Cardiac muscle cell (in vitro differentiated cells and primary cell): ENCODE data around the gene ANKUB1. TPM values are rescaled to one million over a fixed set of nuclear protein-coding genes. Genes with fewer than 3 reads are reported as not detected.

Source experiments
- DNase-seq, 2 donors: peaks; one replicate each; pipeline versions ENCODE4 v3.0.0 to v3.0.0-alpha.2; 2010 to 2017; ENCODE audit warnings: low read depth in 1 of 2, low spot score in 1 of 2
- H3K27ac ChIP-seq: fragments of 200-600 bp; sonication (generic); 2 replicates; pipeline ENCODE4 v1.5.1; 2016
- H3K27me3 ChIP-seq: fragments of 200-600 bp; sonication (generic); 2 replicates; pipeline ENCODE4 v1.6.0; 2016; ENCODE audit warnings: control low read depth
- H3K36me3 ChIP-seq: fragments of 200-600 bp; sonication (generic); 2 replicates; pipeline ENCODE4 v1.5.1; 2016; ENCODE audit warnings: control low read depth
- H3K4me1 ChIP-seq: fragments of 200-600 bp; sonication (generic); 2 replicates; pipeline ENCODE4 v1.8.1; 2017; ENCODE audit warnings: low read depth, mild to moderate bottlenecking, mixed run types
- H3K4me3 ChIP-seq: fragments of 200-600 bp; sonication (generic); 2 replicates; pipeline ENCODE4 v1.5.1; 2016; ENCODE audit warnings: mild to moderate bottlenecking
- H3K9me3 ChIP-seq: fragments of 200-600 bp; sonication (generic); 2 replicates; pipeline ENCODE4 v1.5.1; 2017; ENCODE audit warnings: low read depth, mild to moderate bottlenecking, control low read depth
- CTCF ChIP-seq: IDR thresholded peaks from 2 replicates; pipeline ENCODE4 v1.5.1; 2012; ENCODE audit warnings: low read depth, mild to moderate bottlenecking, low read length
- polyA plus RNA-seq: library from polyadenylated mRNA; unstranded; fragments of >200 nt; fragmentation: Nextera tagmentation; extraction: Ambion mirVana; gene quantifications from 2 replicates; pipeline ENCODE4 v1.2.1, GENCODE V29; 2016
- total RNA-seq: library from RNA; depleted of rRNA; stranded (reverse); fragments of >200 nt; gene quantifications from 2 replicates; pipeline ENCODE4 v1.2.3, GENCODE V29; 2016

The ANKUB1 gene
- total and polyA plus RNA-seq, 2 experiments from 2014 or later, result not detected

DNA sequence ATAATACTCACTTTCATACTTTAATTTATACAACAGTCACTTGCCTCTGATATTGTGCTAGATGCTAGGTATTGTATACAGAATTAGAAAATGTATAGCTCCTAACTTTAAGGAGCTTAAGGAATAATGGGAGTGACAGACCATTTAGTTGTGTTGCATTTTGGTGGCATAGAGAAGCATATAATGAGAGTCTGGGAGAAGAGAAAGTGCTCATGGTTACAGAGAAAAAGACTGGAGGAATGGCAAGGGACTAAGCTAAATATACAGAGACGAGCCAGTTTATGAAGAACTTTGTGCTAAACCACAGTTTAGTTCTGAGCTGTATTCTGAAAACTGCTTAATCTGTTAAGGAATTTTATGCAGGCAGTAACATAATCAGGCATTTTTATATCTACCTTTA is 27.1 kb upstream of the ANKUB1 start:
- Histone ChIP-seq H3K9me3 (no peaks in the 10 kb centered on the region), H3K27me3 (no peaks in the 10 kb centered on the region), H3K4me1 (peaks cover 5% of the 10 kb centered on the region), H3K27ac (no peak overlapping the region), H3K36me3 (no peaks in the 10 kb centered on the region), H3K4me3 (no peak overlapping the region)
- DNase-seq, result no peak
- TF ChIP-seq CTCF, result no peak

DNA sequence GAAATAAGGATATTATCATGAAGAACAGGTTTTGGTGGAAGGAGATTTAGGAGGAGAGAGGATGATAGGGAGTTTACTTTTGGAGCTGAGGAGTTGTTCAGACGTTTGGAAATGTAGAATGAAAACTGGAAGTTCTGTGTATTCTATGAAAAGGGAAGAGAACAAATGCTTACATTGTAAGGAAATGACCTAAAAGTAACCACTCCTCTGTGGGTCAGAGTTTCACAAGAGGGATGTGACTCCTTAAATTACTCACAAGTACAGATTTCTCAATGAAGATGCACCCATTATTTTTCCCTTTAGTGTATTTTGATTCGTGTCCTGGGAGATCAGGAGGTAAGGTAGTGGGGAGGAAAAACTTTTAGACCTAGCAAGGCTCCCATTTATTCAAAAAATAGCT is 24.6 kb upstream of the ANKUB1 start:
- Histone ChIP-seq H3K36me3 (no peaks in the 10 kb centered on the region), H3K4me3 (no peak overlapping the region), H3K9me3 (no peaks in the 10 kb centered on the region), H3K27ac (no peak overlapping the region), H3K27me3 (no peaks in the 10 kb centered on the region), H3K4me1 (peaks cover 9% of the 10 kb centered on the region)
- peak in 1 of 2 donors; percentile 80 for DNase-seq
- TF ChIP-seq CTCF, result no peak

DNA sequence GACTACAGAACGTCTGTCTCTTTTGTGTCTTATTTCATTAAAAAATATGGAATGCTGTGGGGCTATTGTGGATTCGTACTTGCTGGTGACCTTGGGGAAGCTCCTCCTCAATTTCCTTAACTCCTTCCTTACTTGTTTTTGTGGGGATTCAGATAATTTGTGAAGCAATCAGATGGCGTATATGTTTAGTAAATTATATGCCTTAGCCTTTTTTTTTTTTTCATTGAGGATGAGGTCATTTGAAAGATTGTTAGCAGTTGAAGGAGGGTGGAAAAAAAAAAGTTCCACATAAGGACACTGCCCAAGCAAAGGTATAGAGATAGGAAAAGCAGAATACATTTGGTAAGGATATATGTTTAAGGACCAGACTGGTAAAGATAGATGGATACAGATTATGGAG is 24.0 kb upstream of the ANKUB1 start:
- no peak for DNase-seq
- Histone ChIP-seq H3K4me1 (peaks cover 9% of the 10 kb centered on the region), H3K4me3 (no peak overlapping the region), H3K36me3 (no peaks in the 10 kb centered on the region), H3K27ac (no peak overlapping the region), H3K9me3 (no peaks in the 10 kb centered on the region), H3K27me3 (no peaks in the 10 kb centered on the region)
- no peak for TF ChIP-seq CTCF

GRCh38 chr3:149815728-149816127 is 23.4 kb upstream of the ANKUB1 start:
- no peak overlapping the region for H3K4me3 ChIP-seq
- no peaks in the 10 kb centered on the region for H3K9me3 ChIP-seq
- no peak for TF ChIP-seq CTCF
- H3K36me3 ChIP-seq, result no peaks in the 10 kb centered on the region
- no peak for DNase-seq
- peaks cover 9% of the 10 kb centered on the region for H3K4me1 ChIP-seq
- H3K27me3 ChIP-seq, result no peaks in the 10 kb centered on the region
- H3K27ac ChIP-seq, result no peak overlapping the region

DNA sequence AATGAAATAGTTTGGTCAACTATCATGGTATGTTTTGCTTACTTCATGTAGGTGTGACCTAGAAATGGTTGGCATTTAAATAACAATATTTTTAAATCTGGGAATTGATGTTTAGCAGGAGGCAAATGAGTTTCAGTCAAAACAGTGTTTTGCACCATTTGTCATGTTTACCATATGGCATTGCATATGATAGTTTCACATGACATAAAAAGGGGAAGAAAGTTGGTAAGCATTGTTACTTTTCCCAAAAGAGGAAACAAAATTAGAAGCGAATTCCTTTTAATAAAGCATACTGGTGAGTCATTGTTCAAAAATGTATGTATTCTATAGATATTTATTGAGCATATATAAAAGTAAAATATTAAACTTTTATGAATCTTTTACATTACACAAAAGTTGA is 23.0 kb upstream of the ANKUB1 start:
- no peak for TF ChIP-seq CTCF
- Histone ChIP-seq H3K4me1 (peaks cover 9% of the 10 kb centered on the region), H3K9me3 (no peaks in the 10 kb centered on the region), H3K4me3 (no peak overlapping the region), H3K36me3 (no peaks in the 10 kb centered on the region), H3K27ac (no peak overlapping the region), H3K27me3 (no peaks in the 10 kb centered on the region)
- DNase-seq, result no peak
